Measurements from ENCODE around the gene GZF1.

DNA sequence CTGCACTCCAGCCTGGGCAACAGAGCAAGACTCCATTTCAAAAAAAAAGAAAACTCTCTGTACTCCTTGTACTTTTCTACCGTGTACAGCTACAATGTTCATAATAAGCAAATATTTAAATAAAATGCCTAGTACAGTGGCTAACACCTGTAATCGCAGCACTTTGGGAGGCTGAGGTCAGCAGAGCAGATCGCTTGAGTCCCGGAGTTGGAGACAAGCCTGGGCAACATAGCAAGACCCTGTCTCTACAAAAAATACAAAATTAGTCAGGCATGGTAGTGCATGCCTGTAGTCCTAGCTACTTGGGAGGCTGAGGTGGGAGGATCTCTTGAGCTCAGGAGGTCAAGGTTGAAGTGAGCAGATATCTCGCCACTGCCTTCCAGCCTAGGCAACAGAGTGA lies 53.6 kb downstream of the GZF1 start:
- TF ChIP-seq, protein P1, sequence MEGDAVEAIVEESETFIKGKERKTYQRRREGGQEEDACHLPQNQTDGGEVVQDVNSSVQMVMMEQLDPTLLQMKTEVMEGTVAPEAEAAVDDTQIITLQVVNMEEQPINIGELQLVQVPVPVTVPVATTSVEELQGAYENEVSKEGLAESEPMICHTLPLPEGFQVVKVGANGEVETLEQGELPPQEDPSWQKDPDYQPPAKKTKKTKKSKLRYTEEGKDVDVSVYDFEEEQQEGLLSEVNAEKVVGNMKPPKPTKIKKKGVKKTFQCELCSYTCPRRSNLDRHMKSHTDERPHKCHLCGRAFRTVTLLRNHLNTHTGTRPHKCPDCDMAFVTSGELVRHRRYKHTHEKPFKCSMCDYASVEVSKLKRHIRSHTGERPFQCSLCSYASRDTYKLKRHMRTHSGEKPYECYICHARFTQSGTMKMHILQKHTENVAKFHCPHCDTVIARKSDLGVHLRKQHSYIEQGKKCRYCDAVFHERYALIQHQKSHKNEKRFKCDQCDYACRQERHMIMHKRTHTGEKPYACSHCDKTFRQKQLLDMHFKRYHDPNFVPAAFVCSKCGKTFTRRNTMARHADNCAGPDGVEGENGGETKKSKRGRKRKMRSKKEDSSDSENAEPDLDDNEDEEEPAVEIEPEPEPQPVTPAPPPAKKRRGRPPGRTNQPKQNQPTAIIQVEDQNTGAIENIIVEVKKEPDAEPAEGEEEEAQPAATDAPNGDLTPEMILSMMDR (IDR thresholded peaks at IDR 0.05), result no peak
- no peak for TF ChIP-seq POLR2A (IDR thresholded peaks at IDR 0.05)
